Psoas muscle (tissue), 8 donors: ENCODE data around the gene CCDC169. TPM values are rescaled to one million over a fixed set of nuclear protein-coding genes. Genes with fewer than 3 reads are reported as not detected.

Experiments
- ATAC-seq, 4 donors: fragments of 200-7000 bp; cut with Tn5 transposase; one replicate each; pipeline ENCODE4 v1.9.1; 2020; ENCODE audit warnings: moderate library complexity in 3 of 4, mild to moderate bottlenecking in 2 of 4
- DNase-seq, 2 donors: peaks; one replicate each; pipeline ENCODE4 v3.0.0-alpha.2; 2020
- H3K27ac ChIP-seq: fragments of 200-600 bp; one replicate; pipeline ENCODE4 v1.8.0; 2022
- H3K27me3 ChIP-seq, 3 donors: fragments of 200-600 bp in 1 of 3; one replicate each; pipeline versions ENCODE4 v1.6.1 to v1.8.0; 2013 to 2022; ENCODE audit warnings: low read length in 2 of 3, mild to moderate bottlenecking in 2 of 3, moderate library complexity in 1 of 3; ENCODE audit not compliant: insufficient read depth in 3 of 3
- H3K36me3 ChIP-seq, 2 donors: fragments of 200-600 bp in 1 of 2; one replicate each; pipeline versions ENCODE4 v1.6.1 to v1.8.0; 2013 to 2022; ENCODE audit warnings: low read depth in 1 of 2, mild to moderate bottlenecking in 1 of 2, moderate library complexity in 1 of 2; ENCODE audit not compliant: insufficient read depth in 1 of 2
- H3K4me1 ChIP-seq: fragments of 200-600 bp; one replicate; pipeline ENCODE4 v1.8.0; 2022
- H3K4me3 ChIP-seq: fragments of 200-600 bp; one replicate; pipeline ENCODE4 v1.8.0; 2022; ENCODE audit warnings: mild to moderate bottlenecking
- H3K9me3 ChIP-seq: fragments of 200-600 bp; one replicate; pipeline ENCODE4 v1.8.0; 2022
- WGBS, 3 donors: extraction: QIAGEN DNeasy Blood & Tissue Kit; methylation state at CpG; one replicate each; pipeline versions ENCODE4 v1.1.6 to v1.1.7; 2013; 5-methylcytosine and 5-hydroxymethylcytosine counted together
- intact Hi-C, 2 donors: fragments of 100-400 bp; cut with DNase I; formaldehyde crosslinking; loops; one replicate each; pipeline versions ENCODE4 v1.11.0 to v1.14.2; 2022
- polyA plus RNA-seq, 3 donors: library from polyadenylated mRNA; stranded (reverse); fragments of 200-250 nt; gene quantifications; one replicate each; pipeline ENCODE4 v1.2.3, GENCODE V29; 2013
- total RNA-seq, 4 donors: library from RNA; stranded (reverse); fragmentation: NEBNext Ultra II Directional in 2 of 4; extraction: Animal tissue kit (Norgen Biotek cat#: 25700) in 2 of 4; gene quantifications; one replicate each; pipeline versions ENCODE4 v1.2.1 to v1.2.4, GENCODE V29; 2021 to 2023
- TF ChIP-seq, protein P1 (sequence below): fragments of 200-600 bp; IDR thresholded peaks from one replicate; pipeline ENCODE4 v1.8.0; 2022; ENCODE audit warnings: antibody characterized with exemption
- donor health status: healthy with polysubstance abuse.
- donor health status: DM: no; HTN: no; CAD: no; lungs with moderate emphysema.
- donor health status: Bipolar disorder and iron deficiency.
- donor health status: healthy.
- donor health status: DM: yes; HTN: yes; CAD: no.
- donor health status: DM: no; HTN: no; CAD: no.
- donor health status: DM: no; HTN: no; CAD: no.
- donor health status: DM: yes; HTN: yes; CAD: no.

The CCDC169 gene
- total and polyA plus RNA-seq, 7 donors, result 0.17 to 3.5 (median 0.49) TPM; not detected in 1

DNA sequence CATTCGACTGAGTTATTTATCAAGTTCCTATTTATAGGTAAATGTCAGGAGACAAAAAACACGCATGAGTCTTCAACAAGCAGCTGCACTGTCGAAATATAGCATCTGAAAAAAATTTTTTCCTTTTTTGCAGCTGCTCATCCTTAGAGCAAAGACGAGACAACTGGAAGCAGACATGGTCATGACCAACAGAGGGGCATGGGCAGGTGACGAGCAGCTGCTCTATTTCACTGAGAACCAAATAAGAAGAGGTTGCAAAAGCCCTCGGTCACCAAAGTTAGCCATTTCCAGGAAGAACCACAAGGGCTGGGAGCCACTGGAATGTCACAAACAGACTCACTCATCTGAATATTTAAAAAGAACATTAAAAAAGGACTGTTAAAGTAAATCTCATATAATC is 105.4 kb downstream of the CCDC169 start:
- 28 to 41% (median 30%) methylated on average over 6 of the region's 6 CpGs for WGBS, 3 donors

DNA sequence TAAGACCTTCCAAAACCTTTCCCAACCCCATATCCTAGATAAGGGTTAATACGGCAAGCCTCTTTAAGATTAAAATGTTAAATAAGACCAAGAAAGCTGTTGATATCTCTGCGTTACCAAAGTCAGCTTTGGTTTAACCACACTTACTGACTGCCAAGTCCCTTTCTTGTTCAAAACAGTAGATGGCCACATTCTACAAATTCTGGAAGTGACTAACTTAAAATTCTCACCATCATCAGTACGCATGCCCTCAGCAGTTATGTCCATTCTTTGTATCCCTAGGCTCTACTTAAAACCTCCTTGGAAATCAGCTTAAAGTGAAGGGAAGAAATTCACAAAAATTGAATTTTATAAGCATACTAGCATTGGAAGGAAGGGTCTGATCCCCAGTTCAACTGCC is 106.8 kb downstream of the CCDC169 start:
- H3K27me3 ChIP-seq, result no peaks in the 10 kb centered on the region
- intact Hi-C loops, result no loop called here
- H3K36me3 ChIP-seq, result no peaks in the 10 kb centered on the region
- TF ChIP-seq, protein P1, sequence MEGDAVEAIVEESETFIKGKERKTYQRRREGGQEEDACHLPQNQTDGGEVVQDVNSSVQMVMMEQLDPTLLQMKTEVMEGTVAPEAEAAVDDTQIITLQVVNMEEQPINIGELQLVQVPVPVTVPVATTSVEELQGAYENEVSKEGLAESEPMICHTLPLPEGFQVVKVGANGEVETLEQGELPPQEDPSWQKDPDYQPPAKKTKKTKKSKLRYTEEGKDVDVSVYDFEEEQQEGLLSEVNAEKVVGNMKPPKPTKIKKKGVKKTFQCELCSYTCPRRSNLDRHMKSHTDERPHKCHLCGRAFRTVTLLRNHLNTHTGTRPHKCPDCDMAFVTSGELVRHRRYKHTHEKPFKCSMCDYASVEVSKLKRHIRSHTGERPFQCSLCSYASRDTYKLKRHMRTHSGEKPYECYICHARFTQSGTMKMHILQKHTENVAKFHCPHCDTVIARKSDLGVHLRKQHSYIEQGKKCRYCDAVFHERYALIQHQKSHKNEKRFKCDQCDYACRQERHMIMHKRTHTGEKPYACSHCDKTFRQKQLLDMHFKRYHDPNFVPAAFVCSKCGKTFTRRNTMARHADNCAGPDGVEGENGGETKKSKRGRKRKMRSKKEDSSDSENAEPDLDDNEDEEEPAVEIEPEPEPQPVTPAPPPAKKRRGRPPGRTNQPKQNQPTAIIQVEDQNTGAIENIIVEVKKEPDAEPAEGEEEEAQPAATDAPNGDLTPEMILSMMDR, result no peak
- H3K4me3 ChIP-seq, result no peak overlapping the region
- WGBS, 3 donors, result 88 to 90% (median 89%) methylated on average over 3 of the region's 3 CpGs
- ATAC-seq (no peak), DNase-seq (no peak)
- no peaks in the 10 kb centered on the region for H3K4me1 ChIP-seq
- no peak overlapping the region for H3K27ac ChIP-seq
- no peaks in the 10 kb centered on the region for H3K9me3 ChIP-seq

More for the DNA sequence above, 105.4 kb downstream of the CCDC169 start:
- Histone ChIP-seq H3K27me3 (no peaks in the 10 kb centered on the region), H3K27ac (no peak overlapping the region), H3K4me3 (no peak overlapping the region), H3K9me3 (no peaks in the 10 kb centered on the region), H3K4me1 (no peaks in the 10 kb centered on the region), H3K36me3 (no peaks in the 10 kb centered on the region)
- TF ChIP-seq, protein P1, result no peak
- ATAC-seq (peak in 3 of 4 donors; percentile 57 to 92 (median 72)), DNase-seq (no peak)
- intact Hi-C loops, result no loop called here

DNA sequence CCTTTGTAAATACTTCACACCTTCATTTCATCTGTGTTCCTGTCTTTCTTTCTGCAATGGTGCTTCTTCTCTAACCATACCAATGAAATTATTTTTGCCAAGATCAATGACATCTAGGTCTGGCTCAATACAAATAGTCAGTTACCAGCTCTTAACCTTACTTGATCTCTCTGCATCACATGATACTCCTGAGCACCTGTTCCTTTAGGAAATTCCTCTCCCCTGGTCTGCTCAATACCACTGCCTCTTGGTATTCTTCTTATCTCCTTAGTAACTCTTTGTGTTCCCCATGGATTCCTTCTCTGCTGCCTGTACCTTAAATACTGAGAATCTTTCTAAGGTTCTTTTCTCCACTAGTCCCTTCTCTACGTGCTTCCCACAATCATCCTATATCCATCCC is 109.2 kb downstream of the CCDC169 start:
- Histone ChIP-seq H3K4me3 (no peak overlapping the region), H3K27me3 (no peaks in the 10 kb centered on the region), H3K9me3 (no peaks in the 10 kb centered on the region), H3K36me3 (no peaks in the 10 kb centered on the region), H3K27ac (no peak overlapping the region), H3K4me1 (no peaks in the 10 kb centered on the region)
- ATAC-seq, result no peak
- 94 to 100% (median 96%) methylated on average over 1 of the region's 1 CpG for WGBS, 3 donors
- intact Hi-C loops, result no loop called here
- no peak for DNase-seq
- TF ChIP-seq, protein P1, result no peak

DNA sequence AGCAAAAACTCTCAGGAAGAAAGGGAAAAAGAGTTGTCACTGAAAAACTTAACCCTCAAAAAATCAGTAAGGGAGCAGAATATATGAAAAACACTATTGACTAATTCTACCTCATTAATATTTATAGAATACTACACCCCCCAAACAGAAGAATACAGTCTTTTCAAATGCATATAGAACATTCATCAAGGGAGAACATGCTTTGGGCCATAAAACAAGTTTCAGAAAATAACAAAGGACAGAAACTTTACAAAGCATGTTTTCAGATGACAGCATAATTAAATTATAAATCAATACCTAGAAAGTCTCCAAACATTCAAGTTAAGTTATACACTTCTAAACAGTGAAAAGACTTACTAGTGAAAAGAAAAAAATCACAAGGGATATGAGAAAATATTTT is 113.7 kb downstream of the CCDC169 start:
- no peak overlapping the region for H3K27ac ChIP-seq
- no peaks in the 10 kb centered on the region for H3K36me3 ChIP-seq
- no peaks in the 10 kb centered on the region for H3K27me3 ChIP-seq
- DNase-seq (no peak), ATAC-seq (no peak)
- H3K4me3 ChIP-seq, result no peak overlapping the region
- no peaks in the 10 kb centered on the region for H3K9me3 ChIP-seq
- H3K4me1 ChIP-seq, result no peaks in the 10 kb centered on the region
- TF ChIP-seq, protein P1, result no peak
- intact Hi-C loops, result no loop called here

Other genes starting within 250 kb of the CCDC169 start
- gene DCLK1, start 166.4 kb downstream of the CCDC169 start, total RNA-seq, result 10 to 100 TPM in 1 of 4 donors, 1 to 10 TPM in 3; 2.3 to 15.1 (median 6.4) TPM
- gene DCLK1, start 166.4 kb downstream of the CCDC169 start, polyA plus RNA-seq, result 1 to 10 TPM in 2 of 3 donors, under 1 TPM in 1; 0.98 to 3.9 (median 2.3) TPM
- 1 to 10 TPM in 1 of 4 donors, under 1 TPM in 3; 0.17 to 1.4 (median 0.20) TPM for gene SOHLH2, start 83.3 kb downstream of the CCDC169 start, total RNA-seq
- under 1 TPM in 2 of 3 donors, not detected in 1; 0.22 to 0.29 TPM for gene SOHLH2, start 83.3 kb downstream of the CCDC169 start, polyA plus RNA-seq
- 10 to 100 TPM; 41.0 to 51.3 (median 45.4) TPM for gene SPART, start 48.6 kb upstream of the CCDC169 start, total RNA-seq
- gene SPART, start 48.6 kb upstream of the CCDC169 start, polyA plus RNA-seq, result 100 to 1,000 TPM in 1 of 3 donors, 10 to 100 TPM in 2; 29.2 to 103 (median 35.3) TPM
- gene CCNA1, start 134.7 kb upstream of the CCDC169 start, total RNA-seq, result under 1 TPM in 2 of 4 donors, not detected in 2; 0.79 to 0.92 TPM
- gene CCNA1, start 134.7 kb upstream of the CCDC169 start, polyA plus RNA-seq, result 1 to 10 TPM in 2 of 3 donors, not detected in 1; 1.6 to 5.8 TPM